Measurements from ENCODE around the gene ABLIM3. TPM values are rescaled to one million over a fixed set of nuclear protein-coding genes. Genes with fewer than 3 reads are reported as not detected.

Gene ABLIM3
- total RNA-seq, 1 experiment from 2014 or later = not detected

- Mint-ChIP-seq H3K4me1 (ENCODE audit: low read depth, unreplicated experiment) (no peaks in the 10 kb centered on the region), H3K27me3 (ENCODE audit: insufficient read depth, unreplicated experiment) (no peaks in the 10 kb centered on the region), H3K4me3 (ENCODE audit: unreplicated experiment) (no peak overlapping the region), H3K27ac (ENCODE audit: unreplicated experiment) (no peak overlapping the region), H3K9me3 (ENCODE audit: unreplicated experiment) (no peaks in the 10 kb centered on the region), H3K36me3 (ENCODE audit: insufficient read depth, unreplicated experiment) (no peaks in the 10 kb centered on the region)
- POLR2A ChIA-PET = no interaction called here
- DNase-seq = no peak
- Histone ChIP-seq H3K36me3 (ENCODE audit: control insufficient read depth, insufficient read depth, low read length) (no peaks in the 10 kb centered on the region), H3K4me1 (peaks cover 17% of the 10 kb centered on the region), H3K4me3 (ENCODE audit: low read depth, low read length) (no peak overlapping the region), H3K9me3 (peaks cover 4% of the 10 kb centered on the region; the same call in 1 of the 2 replicates), H3K27me3 (replicated peaks; ENCODE audit: control insufficient read depth, insufficient read depth, low read length) (no peaks in the 10 kb centered on the region)
- CTCF ChIA-PET = no interaction called here
- TF ChIP-seq CTCF (IDR thresholded peaks at IDR 0.05; ENCODE audit: insufficient read depth in 1 of 2, low read depth in 1 of 2, low read length in 1 of 2, severe bottlenecking in 1 of 2, unreplicated experiment in 1 of 2) = peak in 1 of 2 experiments; percentile 25
- intact Hi-C loops (cut with micrococcal nuclease; ENCODE audit: unreplicated experiment) = no loop called here
- BruUV-seq (replicated peaks) = no TSS peak
Measured at GRCh38 chr5:149151717-149152116, 10.4 kb downstream of the ABLIM3 start.

DNA sequence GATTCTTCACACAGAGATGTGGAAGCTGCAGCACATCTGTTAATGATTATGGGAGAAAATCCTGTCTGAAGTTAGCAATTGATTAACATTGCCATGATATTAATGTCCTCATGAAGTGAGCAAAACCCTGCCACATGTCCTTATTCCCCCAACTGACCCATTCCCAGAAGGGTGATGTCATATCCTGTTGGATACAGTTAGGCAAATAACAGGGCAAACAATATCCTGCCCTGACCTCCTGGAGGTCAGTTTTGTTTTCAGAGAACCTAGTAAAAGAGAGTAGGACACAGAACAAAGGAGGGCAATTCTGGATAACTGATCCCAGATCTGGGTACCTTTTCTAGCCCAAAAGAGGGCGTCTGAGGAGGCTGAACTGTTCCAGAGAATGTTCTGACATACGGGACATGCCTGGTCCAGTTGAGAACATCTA is 11.0 kb downstream of the ABLIM3 start:
- no TSS peak for BruUV-seq (replicated peaks)
- CTCF ChIA-PET = no interaction called here

DNA sequence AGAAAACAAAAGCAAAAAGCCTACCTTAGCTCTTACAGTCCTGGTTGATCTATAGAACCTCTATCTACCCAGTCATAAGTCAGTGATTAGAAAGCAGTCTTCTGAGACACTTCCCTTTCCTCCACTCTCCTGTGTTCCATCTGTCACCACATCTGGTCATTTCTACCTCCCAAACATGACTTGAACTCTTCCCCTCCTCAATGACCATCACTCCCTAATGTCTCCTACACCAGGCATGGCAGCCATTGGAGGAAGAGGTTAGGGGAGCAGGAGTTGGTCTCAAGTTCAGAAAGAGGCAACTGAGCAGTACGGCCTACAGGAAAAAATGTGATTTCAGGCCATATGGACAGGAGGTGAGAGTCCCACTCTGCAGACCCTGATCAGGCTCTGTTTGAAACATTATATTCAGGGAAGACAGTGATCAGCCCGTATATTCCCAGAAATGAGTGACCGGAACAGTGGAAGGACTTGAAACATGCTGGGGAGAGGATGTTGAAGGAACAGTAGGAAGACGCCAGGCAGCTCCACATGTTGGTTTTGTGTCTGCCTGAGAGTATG is 12.0 kb downstream of the ABLIM3 start:
- peaks cover 17% of the 10 kb centered on the region for H3K4me1 ChIP-seq
- CTCF ChIA-PET = no interaction called here
- no TSS peak for BruUV-seq (replicated peaks)

More for the DNA sequence above, 11.0 kb downstream of the ABLIM3 start:
- H3K4me3 ChIP-seq (ENCODE audit: low read depth, low read length) = no peak overlapping the region
- no peak overlapping the region for H3K4me3 Mint-ChIP-seq (ENCODE audit: unreplicated experiment)
- POLR2A ChIA-PET = no interaction called here
- H3K4me1 Mint-ChIP-seq (ENCODE audit: low read depth, unreplicated experiment) = no peaks in the 10 kb centered on the region
- no peak for DNase-seq
- no peaks in the 10 kb centered on the region for H3K36me3 ChIP-seq (ENCODE audit: control insufficient read depth, insufficient read depth, low read length)
- peaks cover 17% of the 10 kb centered on the region for H3K4me1 ChIP-seq
- no peaks in the 10 kb centered on the region for H3K36me3 Mint-ChIP-seq (ENCODE audit: insufficient read depth, unreplicated experiment)
- H3K27me3 Mint-ChIP-seq (ENCODE audit: insufficient read depth, unreplicated experiment) = no peaks in the 10 kb centered on the region
- H3K27me3 ChIP-seq (replicated peaks; ENCODE audit: control insufficient read depth, insufficient read depth, low read length) = no peaks in the 10 kb centered on the region
- no peak overlapping the region for H3K27ac Mint-ChIP-seq (ENCODE audit: unreplicated experiment)
- no peaks in the 10 kb centered on the region for H3K9me3 Mint-ChIP-seq (ENCODE audit: unreplicated experiment)
- TF ChIP-seq CTCF (IDR thresholded peaks at IDR 0.05; ENCODE audit: insufficient read depth in 1 of 2, low read depth in 1 of 2, low read length in 1 of 2, severe bottlenecking in 1 of 2, unreplicated experiment in 1 of 2) = no peak
- H3K9me3 ChIP-seq = peaks cover under 1% of the 10 kb centered on the region; the same call in 1 of the 2 replicates
- intact Hi-C loops (cut with micrococcal nuclease; ENCODE audit: unreplicated experiment) = no loop called here

More for the DNA sequence above, 12.0 kb downstream of the ABLIM3 start:
- H3K4me3 Mint-ChIP-seq (ENCODE audit: unreplicated experiment) = no peak overlapping the region
- POLR2A ChIA-PET = no interaction called here
- H3K9me3 ChIP-seq = no peaks in the 10 kb centered on the region
- no peaks in the 10 kb centered on the region for H3K27me3 ChIP-seq (replicated peaks; ENCODE audit: control insufficient read depth, insufficient read depth, low read length)
- no peak overlapping the region for H3K27ac Mint-ChIP-seq (ENCODE audit: unreplicated experiment)
- no peak for TF ChIP-seq CTCF (IDR thresholded peaks at IDR 0.05; ENCODE audit: insufficient read depth in 1 of 2, low read depth in 1 of 2, low read length in 1 of 2, severe bottlenecking in 1 of 2, unreplicated experiment in 1 of 2)
- no peak overlapping the region for H3K4me3 ChIP-seq (ENCODE audit: low read depth, low read length)
- intact Hi-C loops (cut with micrococcal nuclease; ENCODE audit: unreplicated experiment) = no loop called here
- no peaks in the 10 kb centered on the region for H3K36me3 Mint-ChIP-seq (ENCODE audit: insufficient read depth, unreplicated experiment)
- DNase-seq = no peak
- no peaks in the 10 kb centered on the region for H3K36me3 ChIP-seq (ENCODE audit: control insufficient read depth, insufficient read depth, low read length)
- H3K9me3 Mint-ChIP-seq (ENCODE audit: unreplicated experiment) = no peaks in the 10 kb centered on the region
- no peaks in the 10 kb centered on the region for H3K27me3 Mint-ChIP-seq (ENCODE audit: insufficient read depth, unreplicated experiment)
- no peaks in the 10 kb centered on the region for H3K4me1 Mint-ChIP-seq (ENCODE audit: low read depth, unreplicated experiment)

All from Caco-2 (cell line).